ENCODE data around the gene FURIN.
"Not testable (repeated sequence)": the region's sequence is repeated elsewhere in the genome, so short reads cannot be mapped to it uniquely, and the experiment has no call there.

Gene FURIN

DNA sequence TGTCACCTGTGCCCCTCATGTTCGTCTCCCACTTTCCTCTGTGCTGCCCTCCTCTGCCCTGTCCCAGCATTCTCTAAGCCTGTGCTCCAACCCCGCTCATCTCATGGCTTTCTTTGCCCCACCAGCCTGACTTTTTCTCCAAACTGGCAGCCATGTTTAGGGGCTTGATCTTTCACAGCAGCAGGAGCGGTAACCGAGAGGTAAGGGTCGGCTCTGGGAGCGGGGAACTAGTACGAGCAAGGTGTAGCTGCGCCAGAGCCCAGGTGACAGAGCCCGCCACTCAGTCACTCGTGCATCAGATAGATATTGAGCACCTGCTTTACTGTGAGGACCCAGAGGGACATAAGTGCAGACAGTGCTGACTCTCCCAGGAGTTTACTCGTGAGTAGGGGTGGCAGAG lies 48.1 kb downstream of the FURIN start:
- DNase-seq = no peak

DNA sequence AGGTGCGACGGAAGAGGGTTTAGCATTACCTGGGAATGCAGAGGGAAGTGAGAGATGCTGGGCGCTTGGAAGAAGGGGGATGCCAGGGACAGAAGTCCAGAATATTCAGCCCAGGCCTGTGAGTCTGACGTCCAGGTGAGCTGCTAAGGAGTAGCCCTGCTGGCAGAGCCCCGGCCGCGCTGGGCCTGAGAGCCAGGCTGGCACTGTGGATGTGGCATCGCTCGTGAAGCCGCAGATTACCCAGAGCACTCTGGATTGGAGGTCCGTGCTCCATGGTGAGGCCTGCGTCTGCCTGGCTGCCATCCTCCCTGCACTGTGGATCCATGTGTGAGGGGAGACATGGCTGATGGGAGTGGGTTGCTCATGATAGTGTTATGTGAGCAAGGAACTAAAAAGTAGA lies 49.2 kb downstream of the FURIN start:
- no peak for DNase-seq

DNA sequence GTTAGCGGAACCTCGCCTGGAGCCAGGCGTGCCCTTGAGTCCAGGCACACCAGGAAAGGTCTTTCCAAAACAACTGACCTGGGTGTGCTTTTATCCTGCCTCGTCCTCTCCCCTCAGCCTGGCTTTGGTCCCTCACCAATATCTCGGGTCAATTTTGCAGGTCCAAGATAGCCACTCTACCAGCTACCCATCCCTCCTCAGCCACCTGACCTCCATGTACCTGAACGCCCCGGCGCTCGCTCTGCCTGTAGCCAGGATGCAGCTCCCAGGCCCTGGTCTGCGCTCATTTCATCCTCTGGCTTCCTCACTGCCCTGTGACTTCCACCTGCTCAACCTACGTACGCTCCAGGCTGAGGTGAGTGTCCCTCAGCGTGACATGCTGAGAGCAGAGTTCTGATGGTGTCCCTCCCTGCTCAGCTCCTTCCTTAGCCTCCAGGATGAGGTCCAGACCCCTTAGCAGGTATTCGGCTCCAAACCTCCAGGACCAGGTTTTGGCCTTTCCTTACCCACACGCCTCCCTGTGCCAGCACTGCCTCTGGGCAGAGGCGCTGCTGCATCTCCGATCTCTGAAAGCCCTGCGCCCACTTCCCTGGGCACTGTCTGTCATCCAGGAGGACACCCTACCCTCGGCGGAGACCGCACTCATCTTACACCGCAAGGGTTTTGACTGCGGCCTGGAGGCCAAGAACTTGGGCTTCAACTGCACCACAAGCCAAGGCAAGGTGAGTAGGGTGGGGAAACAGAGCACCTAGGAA lies 49.8 kb downstream of the FURIN start:
- DNase-seq = no peak

DNA sequence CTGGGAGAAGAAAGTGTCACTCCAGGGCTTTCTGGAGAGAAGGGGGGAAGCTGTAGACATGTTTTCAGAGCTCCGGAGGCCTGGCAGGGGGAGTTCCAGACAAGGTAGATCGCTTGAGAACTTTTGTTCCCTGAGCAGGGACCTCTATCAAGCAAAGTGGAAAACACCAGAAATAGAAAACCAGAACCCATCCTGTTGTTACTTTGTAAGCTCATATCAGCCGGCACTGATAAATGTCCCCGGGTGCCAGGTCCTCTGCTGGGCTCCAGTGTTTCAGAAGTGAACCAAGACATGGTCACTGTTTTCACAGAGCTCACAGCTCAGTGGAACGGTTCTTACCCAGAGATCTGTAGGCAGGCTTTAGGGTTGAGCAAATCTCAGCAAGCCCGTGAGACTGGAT lies 50.4 kb downstream of the FURIN start:
- no peak for DNase-seq

DNA sequence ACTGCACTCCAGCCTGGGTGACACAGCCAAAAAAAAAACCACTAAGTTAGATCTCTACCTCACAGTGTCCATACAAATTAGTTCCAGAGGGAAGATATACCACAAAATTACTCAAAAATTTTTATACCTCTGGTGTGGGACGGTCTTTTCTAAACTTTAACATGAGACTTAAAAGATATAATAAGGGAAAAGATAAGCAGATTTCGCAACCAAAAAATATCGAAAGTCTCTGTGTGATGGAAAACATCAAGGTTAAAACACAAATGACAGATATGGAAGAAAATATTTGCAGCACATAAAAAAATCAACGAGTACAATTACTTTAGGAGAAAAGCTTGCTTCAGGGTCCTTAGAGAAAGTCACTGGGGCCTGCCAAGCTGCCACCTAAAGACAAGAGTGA lies 53.5 kb downstream of the FURIN start:
- no peak for DNase-seq

DNA sequence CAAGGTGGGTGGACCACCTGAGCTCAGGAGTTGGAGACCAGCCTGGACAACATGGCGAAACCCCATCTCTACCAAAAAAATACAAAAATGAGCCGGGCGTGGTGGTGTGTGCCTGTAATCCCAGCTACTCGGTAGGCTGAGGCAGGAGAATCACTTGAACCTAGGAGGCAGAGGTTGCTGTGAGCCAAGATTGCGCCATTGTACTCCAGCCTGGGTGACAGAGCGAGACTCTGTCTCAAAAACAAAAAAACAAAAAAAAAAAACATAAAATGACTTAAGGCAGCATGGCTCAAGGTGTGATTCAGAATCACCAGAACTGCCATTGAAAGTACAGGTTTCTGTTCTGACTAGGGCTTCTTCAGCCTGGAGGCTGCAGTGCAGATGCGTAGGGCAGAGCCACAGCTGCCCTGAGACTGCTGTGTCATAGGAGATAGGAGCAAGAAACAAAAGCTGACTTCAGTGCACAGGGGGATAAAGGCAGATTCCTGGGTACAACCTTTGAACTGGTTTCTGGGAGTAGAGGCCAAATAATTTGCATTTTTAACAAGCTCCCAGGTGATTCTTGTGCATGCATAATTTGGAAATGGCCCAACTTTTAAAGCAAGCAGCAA lies 54.4 kb downstream of the FURIN start:
- not testable (repeated sequence) for DNase-seq

DNA sequence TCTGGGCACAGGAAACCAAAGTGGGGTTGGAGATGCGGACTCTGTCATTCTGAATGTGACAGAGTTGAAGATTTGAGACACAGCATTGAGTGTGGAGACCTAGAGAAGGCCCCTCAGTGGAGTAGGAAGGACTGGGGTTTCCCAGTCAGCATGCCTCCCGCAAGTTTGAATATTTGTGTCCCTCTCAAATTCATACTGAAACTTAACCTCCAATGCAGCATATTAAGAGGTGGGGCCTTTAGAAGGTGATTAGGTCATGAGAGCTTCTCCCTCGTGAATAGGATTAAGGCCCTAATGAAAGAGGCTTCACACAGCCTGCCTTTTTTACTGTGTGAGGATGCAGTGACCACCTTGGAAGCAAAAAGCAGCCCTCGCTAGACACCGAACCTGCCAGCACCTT lies 56.0 kb downstream of the FURIN start:
- DNase-seq = no peak

DNA sequence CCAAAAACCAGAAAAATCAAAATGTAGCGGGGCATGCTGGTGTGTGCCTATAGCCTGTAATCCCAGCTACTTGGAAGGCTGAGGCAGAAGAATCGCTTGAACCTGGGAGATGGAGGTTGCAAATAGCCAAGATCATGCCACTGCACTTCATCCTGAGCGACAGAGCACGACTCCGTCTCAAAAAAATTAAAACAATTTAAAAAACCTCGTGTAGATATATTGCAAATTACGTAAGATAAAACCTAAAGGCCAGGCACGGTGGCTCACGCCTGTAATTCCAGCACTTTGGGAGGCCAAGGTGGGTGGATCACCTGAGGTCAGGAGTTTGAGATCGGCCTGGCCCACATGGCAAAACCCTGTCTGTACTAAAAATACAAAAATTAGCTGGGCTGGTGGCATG lies 58.4 kb downstream of the FURIN start:
- not testable (repeated sequence) for DNase-seq

DNA sequence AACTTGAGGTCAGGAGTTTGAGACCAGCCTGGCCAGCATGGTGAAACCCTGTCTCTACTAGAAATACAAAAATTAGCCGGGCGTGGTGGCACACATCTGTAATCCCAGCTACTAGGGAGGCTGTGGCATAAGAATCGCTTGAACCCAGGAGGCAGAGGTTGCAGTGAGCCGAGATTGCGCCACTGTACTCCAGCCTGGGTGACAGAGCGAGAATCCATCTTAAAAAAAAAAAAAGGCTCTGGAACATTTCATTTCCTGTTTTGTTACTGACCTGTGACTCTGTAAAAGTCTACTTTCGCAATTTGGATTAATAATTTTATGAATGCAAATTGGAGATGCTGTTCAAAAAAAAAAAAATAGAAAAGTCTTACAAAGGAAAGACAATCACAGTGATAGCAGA lies 59.7 kb downstream of the FURIN start:
- not testable (repeated sequence) for DNase-seq

DNA sequence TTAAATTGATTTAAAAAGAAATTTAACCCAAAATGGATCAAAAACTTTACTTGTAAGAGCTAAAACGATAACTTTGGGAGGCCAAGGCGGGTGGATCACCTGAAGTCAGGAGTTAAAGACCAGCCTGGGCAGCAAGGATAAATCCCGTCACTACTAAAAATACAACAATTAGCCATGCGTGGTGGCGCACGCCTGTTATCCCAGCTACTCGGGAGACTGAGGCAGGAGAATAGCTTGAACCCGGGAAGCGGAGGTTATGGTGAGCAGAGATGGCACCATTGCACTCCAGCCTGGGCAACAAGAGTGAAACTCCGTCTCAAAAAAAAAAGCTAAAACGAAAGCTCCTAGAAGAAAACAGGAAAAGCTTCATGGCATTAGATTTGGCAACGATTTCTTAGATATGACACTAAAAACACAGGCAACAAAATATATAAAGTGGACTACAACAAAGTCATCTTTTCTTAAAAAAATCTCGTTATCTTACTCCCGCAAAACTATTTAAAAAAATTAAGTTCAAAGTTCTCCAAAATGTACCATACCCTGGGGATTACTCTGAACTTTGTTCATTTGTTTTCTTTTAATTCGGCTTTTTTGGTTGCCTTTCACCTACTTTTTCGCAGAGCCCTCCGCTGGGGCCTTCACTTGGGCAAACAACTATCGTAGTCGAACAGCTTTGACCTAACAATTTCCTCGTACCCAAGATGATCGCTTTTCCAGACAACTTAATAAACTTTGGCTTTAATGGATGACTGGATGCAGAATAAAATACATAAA lies 61.0 kb downstream of the FURIN start:
- DNase-seq = peak in 1 of 14 donors; percentile 63

DNA sequence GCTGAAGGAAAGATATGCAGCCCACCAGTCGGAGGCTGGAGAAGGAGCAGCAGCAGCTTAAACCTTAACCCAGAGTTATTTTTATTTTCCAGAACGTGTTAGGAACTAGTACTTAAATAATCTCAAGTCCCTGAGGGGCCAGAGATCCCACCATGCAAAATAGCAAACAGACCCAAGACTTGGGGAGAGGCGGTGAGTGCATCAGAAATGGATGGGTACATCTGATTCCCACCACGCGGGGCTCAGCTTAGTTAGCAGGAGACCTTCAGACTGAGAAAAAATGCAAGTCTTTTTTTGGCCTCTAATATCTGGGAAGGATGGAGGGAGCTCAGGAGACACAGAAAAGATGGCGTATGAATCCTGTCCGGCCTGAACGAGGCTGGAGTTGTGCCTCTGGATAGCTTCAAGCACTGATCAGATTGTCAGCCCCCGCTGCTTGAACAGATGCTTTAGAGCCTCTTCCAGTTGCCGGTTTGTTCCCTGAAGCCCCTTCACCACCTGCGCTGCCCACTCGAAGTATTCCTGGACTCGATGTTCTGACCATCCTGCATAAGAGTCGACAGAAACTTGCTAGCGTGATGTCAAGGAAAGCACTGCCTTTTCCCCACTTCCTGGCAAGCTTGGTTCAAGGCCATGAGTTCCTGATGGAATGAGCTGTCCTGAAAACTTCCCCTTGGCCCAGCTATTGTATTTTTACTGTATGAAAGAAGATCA lies 62.6 kb downstream of the FURIN start:
- DNase-seq = no peak

DNA sequence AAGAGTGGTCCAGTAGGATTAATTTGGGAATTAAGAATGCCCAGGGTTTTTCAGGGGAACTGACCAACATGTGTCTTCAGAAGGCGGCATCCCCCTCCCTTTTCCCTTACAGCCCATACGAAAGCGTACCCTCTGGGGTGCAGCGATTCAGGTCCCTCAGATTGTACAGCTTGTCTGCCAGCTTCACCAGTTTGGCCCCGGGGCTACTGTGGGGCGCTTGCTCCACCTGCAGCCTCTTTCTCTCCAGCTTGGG lies 63.1 kb downstream of the FURIN start:
- peak in 1 of 14 donors; percentile 19 for DNase-seq

DNA sequence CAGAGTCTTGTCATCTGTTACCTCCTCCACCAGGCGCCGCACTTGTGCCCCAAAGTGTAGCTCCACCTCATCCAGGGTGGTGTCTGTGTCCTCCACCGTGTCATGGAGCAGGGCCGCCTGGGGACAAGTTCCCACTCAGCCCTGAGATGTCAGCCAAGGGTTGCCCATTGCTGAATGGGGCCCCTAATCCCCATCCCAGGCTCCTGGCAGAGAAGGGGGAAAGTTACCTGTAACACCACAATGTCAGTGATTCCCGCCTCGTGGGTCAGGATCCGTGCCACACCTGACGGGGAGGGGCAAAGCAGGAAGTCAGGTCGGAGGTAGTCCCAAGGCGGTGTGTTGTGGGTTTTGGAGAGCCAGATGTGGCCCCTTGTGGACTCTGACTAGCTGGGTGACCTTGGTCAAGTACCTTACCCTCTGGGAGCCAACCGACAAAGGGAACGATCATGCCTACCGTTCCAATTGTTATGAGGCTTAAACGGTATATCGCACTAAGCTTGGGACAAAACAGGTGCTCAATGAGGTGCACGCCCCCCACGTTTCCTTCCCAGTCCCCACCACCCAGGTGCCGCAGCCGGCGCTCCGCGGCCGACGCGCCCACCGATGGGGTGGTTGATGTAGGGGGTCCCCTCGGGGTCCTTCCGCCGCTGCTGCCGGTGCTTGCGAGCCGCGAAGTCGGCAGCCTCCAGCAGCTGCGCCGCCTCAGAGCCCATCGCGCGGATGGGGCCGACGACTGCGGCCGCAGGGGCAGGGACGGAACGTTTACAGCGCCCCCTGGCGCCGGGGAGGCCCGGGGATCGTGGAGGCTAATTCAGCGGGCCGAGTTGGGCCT lies 63.7 kb downstream of the FURIN start, which contains the start of gene HDDC3:
HDDC3 (minus strand) TSS at position 722 of the 832 bp plus-strand sequence; CDS start at position 713, 9 bp downstream.
- peak in 13 of 14 donors; percentile 13 to 90 (median 72) for DNase-seq

DNA sequence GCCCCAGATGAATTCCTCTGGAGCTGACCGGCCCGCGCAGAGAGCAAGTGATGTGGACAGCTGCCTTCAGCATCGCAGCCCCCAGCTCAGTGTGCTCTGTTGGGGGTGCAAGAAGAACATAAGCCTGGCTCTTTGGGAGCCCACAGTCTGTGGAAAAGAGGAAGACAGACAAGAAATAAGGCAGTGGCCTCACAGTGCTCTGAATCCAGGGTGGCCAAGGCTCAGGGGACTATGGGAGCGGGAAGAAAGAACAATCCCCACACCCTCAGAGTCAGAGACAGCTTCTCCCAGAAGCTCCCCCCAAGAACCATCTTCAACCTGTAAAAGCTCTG lies 64.2 kb downstream of the FURIN start:
- peak in 1 of 14 donors; percentile 39 for DNase-seq
